HFFc6 (cell line): ENCODE measurements around the gene ARFGAP1. TPM values are rescaled to one million over a fixed set of nuclear protein-coding genes. Genes with fewer than 3 reads are reported as not detected.

Experiments
- DNase-seq: peaks from one replicate; pipeline ENCODE4 v3.0.0-alpha.2; 2018
- H3K27ac Mint-ChIP-seq: 2 replicates; pipeline ENCODE4 v1.8.0; 2020; ENCODE audit warnings: mild to moderate bottlenecking, mixed read lengths
- H3K27me3 Mint-ChIP-seq: 2 replicates; pipeline ENCODE4 v1.8.0; 2021; ENCODE audit warnings: mild to moderate bottlenecking, moderate library complexity, mixed read lengths; ENCODE audit not compliant: insufficient read depth
- H3K36me3 Mint-ChIP-seq: 2 replicates; pipeline ENCODE4 v1.8.0; 2021; ENCODE audit warnings: low read depth, mixed read lengths
- H3K4me1 Mint-ChIP-seq: 2 replicates; pipeline ENCODE4 v1.8.0; 2020; ENCODE audit warnings: low read depth, mixed read lengths
- H3K4me3 Mint-ChIP-seq: 2 replicates; pipeline ENCODE4 v1.8.0; 2020; ENCODE audit warnings: mild to moderate bottlenecking, moderate library complexity, mixed read lengths
- H3K9me3 Mint-ChIP-seq: 2 replicates; pipeline ENCODE4 v1.8.0; 2020; ENCODE audit warnings: mild to moderate bottlenecking, mixed read lengths
- CTCF ChIP-seq: fragments of 200-600 bp; sonication (generic); IDR thresholded peaks from 2 replicates; pipeline ENCODE4 v1.5.0; 2021; ENCODE audit warnings: antibody characterized with exemption, mild to moderate bottlenecking
- total RNA-seq, 6 experiments: library from RNA; stranded (reverse); fragmentation: NEBNext Ultra II Directional; extraction: Animal tissue kit (Norgen Biotek cat#: 25700); gene quantifications; 2 replicates in 1 of 6; 3 replicates in 5 of 6; pipeline ENCODE4 v1.2.3, GENCODE V29; 2021

Gene ARFGAP1
- total RNA-seq, 6 experiments from 2014 or later, result 106 to 123 (median 112) TPM

- no peak overlapping the region for H3K27ac Mint-ChIP-seq
Measured at GRCh38 chr20:63277466-63278272, 5.1 kb downstream of the ARFGAP1 start.

GRCh38 chr20:63278661-63279060 lies 6.0 kb downstream of the ARFGAP1 start:
- Mint-ChIP-seq H3K36me3 (peaks cover 2% of the 10 kb centered on the region), H3K27ac (no peak overlapping the region), H3K4me3 (no peak overlapping the region), H3K4me1 (peaks cover 18% of the 10 kb centered on the region), H3K9me3 (no peaks in the 10 kb centered on the region), H3K27me3 (no peaks in the 10 kb centered on the region)
- TF ChIP-seq CTCF, result peak; percentile 46; the same call in 1 of the 2 replicates
- DNase-seq, result no peak

More at GRCh38 chr20:63277466-63278272, 5.1 kb downstream of the ARFGAP1 start:
- Mint-ChIP-seq H3K4me1 (peaks cover 20% of the 10 kb centered on the region), H3K4me3 (no peak overlapping the region), H3K9me3 (no peaks in the 10 kb centered on the region), H3K36me3 (peaks cover 6% of the 10 kb centered on the region), H3K27me3 (peaks cover 3% of the 10 kb centered on the region; the same call in 1 of the 2 replicates)
- no peak for TF ChIP-seq CTCF
- DNase-seq, result no peak

GRCh38 chr20:63279931-63280330 lies 7.3 kb downstream of the ARFGAP1 start:
- Mint-ChIP-seq H3K9me3 (no peaks in the 10 kb centered on the region), H3K4me1 (peaks cover 6% of the 10 kb centered on the region), H3K4me3 (no peak overlapping the region), H3K27me3 (no peaks in the 10 kb centered on the region), H3K27ac (no peak overlapping the region), H3K36me3 (no peaks in the 10 kb centered on the region; the same call in 1 of the 2 replicates)
- DNase-seq, result no peak
- no peak for TF ChIP-seq CTCF

- no peak for DNase-seq
- H3K27ac Mint-ChIP-seq, result no peak overlapping the region
- no peaks in the 10 kb centered on the region for H3K27me3 Mint-ChIP-seq
- no peak overlapping the region for H3K4me3 Mint-ChIP-seq
- no peak for TF ChIP-seq CTCF
- no peaks in the 10 kb centered on the region for H3K9me3 Mint-ChIP-seq
- H3K4me1 Mint-ChIP-seq, result peaks cover 1% of the 10 kb centered on the region; the same call in 1 of the 2 replicates
- no peaks in the 10 kb centered on the region; the same call in 1 of the 2 replicates for H3K36me3 Mint-ChIP-seq
Measured at GRCh38 chr20:63280371-63280770, 7.8 kb downstream of the ARFGAP1 start.

GRCh38 chr20:63280929-63281545 lies 8.4 kb downstream of the ARFGAP1 start:
- no peaks in the 10 kb centered on the region; the same call in 1 of the 2 replicates for H3K36me3 Mint-ChIP-seq

More at GRCh38 chr20:63280929-63281545, 8.4 kb downstream of the ARFGAP1 start:
- H3K27ac Mint-ChIP-seq, result no peak overlapping the region
- DNase-seq, result no peak
- TF ChIP-seq CTCF, result peak; percentile 52
- no peak overlapping the region for H3K4me3 Mint-ChIP-seq
- no peaks in the 10 kb centered on the region; the same call in 1 of the 2 replicates for H3K27me3 Mint-ChIP-seq
- no peaks in the 10 kb centered on the region for H3K4me1 Mint-ChIP-seq
- no peaks in the 10 kb centered on the region for H3K9me3 Mint-ChIP-seq
